ES-I3 (cell line): ENCODE data around the gene STK39.

ENCODE experiments used
- H3K36me3 ChIP-seq: 2 replicates; pipeline ENCODE4 v1.6.1; 2013; ENCODE audit warnings: mild to moderate bottlenecking, low read length, control low read depth, moderate library complexity; ENCODE audit not compliant: insufficient read depth
- H3K4me1 ChIP-seq: 2 replicates; pipeline ENCODE4 v1.6.1; 2013; ENCODE audit warnings: mild to moderate bottlenecking, control low read depth, low read length; ENCODE audit not compliant: insufficient read depth
- H3K9ac ChIP-seq: 2 replicates; pipeline ENCODE4 v1.6.1; 2013; ENCODE audit warnings: low read depth, mild to moderate bottlenecking, low read length, moderate library complexity
- H3K9me3 ChIP-seq: 2 replicates; pipeline ENCODE4 v1.6.1; 2013; ENCODE audit warnings: mild to moderate bottlenecking, low read length, moderate library complexity; ENCODE audit not compliant: control insufficient read depth, insufficient read depth

Gene STK39

GRCh38 chr2:168191955-168192785 lies 55.2 kb downstream of the STK39 start:
- Histone ChIP-seq H3K4me1 (peaks cover 14% of the 10 kb centered on the region), H3K9ac (no peak overlapping the region)

DNA sequence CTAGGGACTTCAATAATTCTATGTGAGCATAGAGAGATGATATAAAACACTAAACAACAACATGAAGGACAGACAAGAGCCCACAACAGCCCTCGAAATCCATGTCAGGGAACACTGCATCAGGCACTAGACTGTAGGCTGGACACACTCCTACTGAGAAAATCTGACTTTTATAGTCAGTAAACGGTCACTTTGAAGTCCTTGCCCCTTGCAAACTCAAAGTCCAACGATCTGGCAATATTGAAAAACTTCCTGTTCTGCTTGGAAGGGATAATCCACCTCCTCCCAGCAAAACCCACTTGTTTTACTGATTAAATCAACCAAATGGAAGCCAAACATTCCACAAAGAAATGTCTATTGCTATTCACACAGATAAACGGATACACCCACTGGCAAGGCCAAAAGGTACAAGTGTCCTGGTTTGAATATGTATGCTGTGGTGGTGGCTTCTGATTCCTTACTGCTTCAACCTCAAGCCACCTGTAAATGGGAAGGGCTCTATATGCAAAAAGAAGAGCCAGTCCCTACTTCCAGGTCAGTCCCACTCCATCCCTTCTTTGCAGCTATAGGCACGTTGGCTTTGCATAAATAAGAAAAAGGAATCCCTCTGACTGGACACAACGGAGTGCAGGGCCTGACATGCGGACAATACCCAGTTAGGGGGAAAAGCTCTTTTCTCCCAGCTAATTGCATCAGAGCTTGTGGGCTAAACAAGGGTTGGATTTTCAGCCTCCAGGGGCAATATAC lies 56.6 kb downstream of the STK39 start:
- H3K9ac ChIP-seq: no peak overlapping the region
- peaks cover 18% of the 10 kb centered on the region for H3K4me1 ChIP-seq
- no peaks in the 10 kb centered on the region for H3K36me3 ChIP-seq
- no peaks in the 10 kb centered on the region for H3K9me3 ChIP-seq

More at GRCh38 chr2:168191955-168192785, 55.2 kb downstream of the STK39 start:
- no peaks in the 10 kb centered on the region for H3K36me3 ChIP-seq
- no peaks in the 10 kb centered on the region for H3K9me3 ChIP-seq

- Histone ChIP-seq H3K9ac (no peak overlapping the region), H3K4me1 (peaks cover 20% of the 10 kb centered on the region), H3K9me3 (no peaks in the 10 kb centered on the region), H3K36me3 (no peaks in the 10 kb centered on the region)
Observed at GRCh38 chr2:168189835-168190569, 57.4 kb downstream of the STK39 start.

DNA sequence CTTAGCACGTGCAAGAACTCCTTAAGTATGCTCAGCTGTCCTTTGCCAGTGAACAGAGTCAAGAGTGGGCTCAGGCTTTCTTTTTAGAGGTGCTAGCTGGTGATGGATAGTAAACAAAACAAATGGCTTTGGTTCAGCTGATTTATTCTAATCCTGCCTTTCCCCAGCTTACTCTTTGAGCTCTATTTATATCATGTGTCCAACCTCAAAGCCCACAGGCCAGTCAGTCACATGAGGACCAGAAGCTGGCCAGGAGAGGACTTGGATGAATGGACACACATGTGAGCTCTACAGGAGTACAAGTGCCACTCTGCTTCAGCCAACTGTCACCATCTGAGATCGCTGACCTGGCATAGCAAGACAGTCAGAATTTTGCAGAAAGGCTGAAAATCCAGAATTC lies 59.4 kb downstream of the STK39 start:
- Histone ChIP-seq H3K9me3 (no peaks in the 10 kb centered on the region), H3K36me3 (no peaks in the 10 kb centered on the region), H3K9ac (no peak overlapping the region), H3K4me1 (peaks cover 17% of the 10 kb centered on the region)

DNA sequence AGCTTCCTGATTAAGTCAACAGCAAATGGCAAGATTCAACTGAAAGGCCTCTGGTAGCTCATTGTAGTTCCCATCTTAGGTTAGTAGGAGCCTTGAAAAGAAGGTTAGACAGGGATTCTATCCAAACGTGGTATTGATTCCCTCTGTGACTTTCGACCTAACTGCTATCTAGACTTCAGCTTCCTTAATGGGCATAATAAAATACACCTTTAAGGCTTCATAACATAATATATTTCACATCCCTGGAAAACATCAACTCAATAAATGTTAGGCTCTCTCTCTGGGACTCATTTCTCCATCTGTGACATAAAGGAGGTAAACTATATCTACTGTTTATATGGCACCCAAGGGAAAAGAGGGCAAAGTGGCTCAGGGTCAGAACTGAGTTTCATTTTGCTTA lies 60.9 kb downstream of the STK39 start:
- Histone ChIP-seq H3K9ac (no peak overlapping the region), H3K36me3 (no peaks in the 10 kb centered on the region), H3K4me1 (peaks cover 17% of the 10 kb centered on the region), H3K9me3 (no peaks in the 10 kb centered on the region)

- H3K9ac ChIP-seq: no peak overlapping the region
- peaks cover 13% of the 10 kb centered on the region for H3K4me1 ChIP-seq
- H3K9me3 ChIP-seq: no peaks in the 10 kb centered on the region
- no peaks in the 10 kb centered on the region for H3K36me3 ChIP-seq
Observed at GRCh38 chr2:168185583-168186274, 61.7 kb downstream of the STK39 start.

GRCh38 chr2:168184681-168185513 lies 62.5 kb downstream of the STK39 start:
- Histone ChIP-seq H3K9ac (no peak overlapping the region), H3K36me3 (no peaks in the 10 kb centered on the region), H3K9me3 (no peaks in the 10 kb centered on the region), H3K4me1 (peaks cover 7% of the 10 kb centered on the region; the same call in 1 of the 2 replicates)

DNA sequence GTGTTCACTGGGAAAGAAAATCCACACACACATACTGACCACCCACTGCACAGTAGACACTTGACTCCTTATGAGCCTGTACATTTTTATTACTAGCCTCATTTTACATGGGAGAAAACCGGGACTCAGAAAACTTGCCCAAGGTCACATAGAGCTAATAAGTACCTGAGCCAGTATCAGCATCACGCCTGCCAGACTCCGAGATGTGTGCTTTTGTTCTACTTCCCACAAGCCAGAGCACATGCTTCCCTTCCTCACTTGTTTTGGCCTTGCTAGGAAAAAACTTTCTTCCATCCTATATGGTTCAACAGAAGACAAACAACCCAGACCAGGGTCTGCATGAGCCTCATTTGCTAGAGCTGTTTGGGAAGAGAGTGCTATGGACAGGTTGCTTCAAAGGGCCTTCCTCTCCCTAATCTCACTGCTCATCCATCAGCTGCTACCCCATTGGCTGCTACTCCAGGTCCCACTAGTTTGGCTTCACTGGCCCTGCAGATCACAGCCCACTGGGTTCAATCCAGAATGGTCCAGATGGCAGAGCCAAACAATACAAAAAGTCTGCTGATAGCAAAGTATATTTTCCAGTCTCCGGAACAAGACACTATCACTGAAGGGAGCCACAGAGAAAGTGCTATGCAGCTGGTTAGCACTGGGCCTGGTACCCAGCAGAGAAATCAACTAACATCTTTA lies 63.9 kb downstream of the STK39 start:
- no peak overlapping the region for H3K9ac ChIP-seq
- peaks cover 7% of the 10 kb centered on the region; the same call in 1 of the 2 replicates for H3K4me1 ChIP-seq

GRCh38 chr2:168182550-168183249 lies 64.7 kb downstream of the STK39 start:
- Histone ChIP-seq H3K36me3 (no peaks in the 10 kb centered on the region), H3K4me1 (peaks cover 7% of the 10 kb centered on the region; the same call in 1 of the 2 replicates), H3K9ac (no peak overlapping the region), H3K9me3 (no peaks in the 10 kb centered on the region)

More for the DNA sequence above, 63.9 kb downstream of the STK39 start:
- no peaks in the 10 kb centered on the region for H3K9me3 ChIP-seq
- no peaks in the 10 kb centered on the region for H3K36me3 ChIP-seq

GRCh38 chr2:168181825-168182224 lies 65.6 kb downstream of the STK39 start:
- Histone ChIP-seq H3K36me3 (no peaks in the 10 kb centered on the region), H3K4me1 (peaks cover 7% of the 10 kb centered on the region; the same call in 1 of the 2 replicates), H3K9me3 (no peaks in the 10 kb centered on the region), H3K9ac (no peak overlapping the region)

DNA sequence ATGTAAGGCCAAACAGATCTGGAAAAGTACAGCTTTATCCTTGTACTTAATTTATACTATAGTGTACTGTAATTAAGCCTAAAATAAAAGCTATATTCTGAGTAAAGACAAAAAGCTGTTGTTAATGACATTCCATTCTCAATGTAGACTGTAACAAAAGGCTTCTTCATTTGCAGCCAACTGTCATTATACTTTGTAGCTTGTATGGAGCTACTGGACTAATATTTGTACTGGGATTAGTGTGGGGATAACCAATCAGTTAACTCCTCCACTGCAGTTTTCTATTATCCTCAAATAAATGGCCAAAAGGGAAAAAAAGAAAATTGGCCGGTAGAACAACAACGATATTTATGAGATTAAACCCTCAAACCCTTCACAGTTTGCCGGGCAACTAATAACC lies 66.5 kb downstream of the STK39 start:
- Histone ChIP-seq H3K9me3 (no peaks in the 10 kb centered on the region), H3K36me3 (no peaks in the 10 kb centered on the region), H3K9ac (no peak overlapping the region), H3K4me1 (peaks cover 4% of the 10 kb centered on the region; the same call in 1 of the 2 replicates)

DNA sequence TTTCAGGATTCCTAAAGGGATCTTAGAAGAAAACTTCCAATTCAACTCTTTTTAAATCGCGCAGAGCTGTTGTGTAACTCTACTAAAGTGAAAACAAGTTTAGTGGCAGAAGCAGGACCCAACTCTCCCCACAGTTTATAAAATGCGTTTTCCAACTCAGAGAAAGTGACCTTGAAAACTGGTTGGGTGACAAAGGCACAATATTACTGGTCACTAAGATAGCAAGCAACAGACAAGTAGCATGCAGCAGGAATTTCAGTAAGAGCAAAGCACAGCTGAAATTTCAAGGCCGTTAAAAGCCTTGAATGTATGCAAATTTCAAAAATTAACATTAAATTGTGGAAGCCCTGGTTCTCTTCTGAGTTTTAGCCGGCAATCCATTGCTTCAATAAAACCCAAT lies 66.9 kb downstream of the STK39 start:
- H3K9ac ChIP-seq: no peak overlapping the region

More for the DNA sequence above, 66.9 kb downstream of the STK39 start:
- Histone ChIP-seq H3K36me3 (no peaks in the 10 kb centered on the region), H3K4me1 (no peaks in the 10 kb centered on the region), H3K9me3 (no peaks in the 10 kb centered on the region)
